ENCODE results near the gene DHX8.

DNA sequence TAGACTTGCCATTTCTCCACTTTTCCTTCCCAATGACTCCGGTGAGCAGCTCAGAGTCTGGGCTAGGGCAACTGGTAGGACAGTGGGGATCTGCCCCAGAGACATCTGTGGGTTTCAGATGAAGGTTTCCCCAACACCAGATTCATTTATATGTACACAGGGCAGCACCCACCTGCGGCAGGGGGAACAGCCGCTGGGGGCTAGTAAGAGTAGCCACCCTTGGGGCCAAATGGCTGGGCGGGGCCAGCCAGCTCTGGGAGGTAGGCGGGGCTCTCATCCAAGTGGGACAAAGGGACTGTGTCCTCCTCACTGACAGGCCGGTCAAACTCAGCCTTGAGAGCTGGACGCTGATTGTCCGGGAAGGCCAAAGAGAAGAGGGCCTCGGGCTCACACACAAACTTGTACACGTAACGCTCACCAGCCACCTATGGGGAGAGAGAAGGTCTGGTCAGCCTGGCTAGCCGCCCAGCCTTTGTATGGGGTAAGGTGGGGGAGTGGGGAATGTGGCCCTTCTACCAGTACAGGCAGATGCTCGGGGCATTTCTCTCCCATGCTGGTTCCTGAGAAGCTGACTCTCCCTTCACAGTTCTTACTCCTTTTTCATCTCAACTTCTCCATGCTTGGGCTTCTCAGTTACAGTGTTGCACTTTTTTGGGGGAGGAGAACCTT, 44.7 kb downstream of the DHX8 start:
- TF ChIP-seq CTCF (IDR thresholded peaks at IDR 0.05) (no peak), POLR2A (IDR thresholded peaks at IDR 0.05; ENCODE audit: low read depth) (no peak), EP300 (IDR thresholded peaks at IDR 0.05) (no peak), POLR2AphosphoS5 (IDR thresholded peaks at IDR 0.05) (no peak)

Data from esophagus muscularis mucosa (tissue), 4 donors.